ENCODE measurements around the gene RALGAPB. TPM values are rescaled to one million over a fixed set of nuclear protein-coding genes. Genes with fewer than 3 reads are reported as not detected.

RALGAPB gene
- total RNA-seq, 4 donors from 2014 or later: 28.1 to 42.2 (median 34.7) TPM

- TF ChIP-seq CTCF (IDR thresholded peaks at IDR 0.05; ENCODE audit: low read depth): no peak
Measured at GRCh38 chr20:38430679-38431325, 41.8 kb upstream of the RALGAPB start.

GRCh38 chr20:38432292-38432691, 40.4 kb upstream of the RALGAPB start:
- no peak for TF ChIP-seq CTCF (IDR thresholded peaks at IDR 0.05; ENCODE audit: low read depth)

- no peak for TF ChIP-seq CTCF (IDR thresholded peaks at IDR 0.05; ENCODE audit: low read depth)
Measured at GRCh38 chr20:38433304-38433972, 39.2 kb upstream of the RALGAPB start.

GRCh38 chr20:38434301-38434741, 38.3 kb upstream of the RALGAPB start:
- TF ChIP-seq CTCF (IDR thresholded peaks at IDR 0.05; ENCODE audit: low read depth): no peak

- TF ChIP-seq CTCF (IDR thresholded peaks at IDR 0.05; ENCODE audit: low read depth): no peak
Measured at GRCh38 chr20:38434770-38435554, 37.7 kb upstream of the RALGAPB start, which contains the start of gene SNHG17. Gene SNHG17, minus strand, starts transcription at chr20:38435328.

GRCh38 chr20:38435555-38435939, 37.1 kb upstream of the RALGAPB start:
- no peak for TF ChIP-seq CTCF (IDR thresholded peaks at IDR 0.05; ENCODE audit: low read depth)

GRCh38 chr20:38437796-38438195, 34.8 kb upstream of the RALGAPB start:
- no peak for TF ChIP-seq CTCF (IDR thresholded peaks at IDR 0.05; ENCODE audit: low read depth)

Data from subcutaneous adipose tissue (tissue), 4 donors.